ENCODE results near the gene STIP1.

STIP1 gene

DNA sequence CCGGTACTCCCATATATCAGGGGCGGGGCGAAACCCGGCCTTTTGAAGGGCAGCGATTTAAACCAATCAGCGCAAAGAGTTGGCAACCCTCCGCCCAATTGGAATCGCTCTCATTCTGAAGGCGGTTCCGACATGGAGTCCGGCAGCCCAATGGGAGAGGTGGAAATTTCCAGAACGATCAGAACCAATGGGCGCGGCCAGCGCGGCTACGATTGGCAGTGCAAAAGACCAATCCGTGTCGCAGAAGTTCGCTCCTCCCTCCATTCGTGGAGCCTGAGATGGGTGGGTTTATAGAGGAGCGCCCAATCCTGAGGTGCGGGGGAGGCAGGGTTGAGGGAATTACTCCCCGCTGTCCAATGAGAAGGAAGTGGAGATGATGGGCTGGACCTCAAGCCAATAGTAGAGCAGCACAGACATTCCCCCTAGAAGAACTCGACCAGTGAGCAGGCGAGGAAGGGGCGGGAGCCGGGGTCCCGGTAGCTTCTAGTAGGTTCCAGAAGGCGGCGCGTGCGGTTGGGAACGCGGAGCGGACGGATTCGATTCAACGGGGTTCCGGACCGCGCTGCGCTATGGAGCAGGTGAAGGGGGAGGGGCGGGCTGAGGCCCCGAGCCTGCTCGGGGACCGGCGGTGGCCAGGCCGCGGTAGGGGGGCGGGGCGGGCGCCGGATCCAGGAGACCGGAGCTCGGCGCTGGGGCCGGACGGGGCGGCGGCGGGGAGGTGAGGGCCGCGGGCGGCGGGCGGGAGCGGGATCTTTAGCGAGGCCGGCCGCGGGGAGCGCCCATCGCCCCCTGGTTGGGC lies at the start of gene STIP1:
Gene STIP1, plus strand, starts transcription at position 479 of the 799 bp plus-strand sequence. Its CDS starts 91 bp downstream, at position 570.
- TF ChIP-seq POLR2A (IDR thresholded peaks at IDR 0.05; ENCODE audit: low read length) (peak; percentile 83), GATA1 (IDR thresholded peaks at IDR 0.05; ENCODE audit: low read depth, low read length) (no peak)
- DNase-seq = peak; percentile 100

DNA sequence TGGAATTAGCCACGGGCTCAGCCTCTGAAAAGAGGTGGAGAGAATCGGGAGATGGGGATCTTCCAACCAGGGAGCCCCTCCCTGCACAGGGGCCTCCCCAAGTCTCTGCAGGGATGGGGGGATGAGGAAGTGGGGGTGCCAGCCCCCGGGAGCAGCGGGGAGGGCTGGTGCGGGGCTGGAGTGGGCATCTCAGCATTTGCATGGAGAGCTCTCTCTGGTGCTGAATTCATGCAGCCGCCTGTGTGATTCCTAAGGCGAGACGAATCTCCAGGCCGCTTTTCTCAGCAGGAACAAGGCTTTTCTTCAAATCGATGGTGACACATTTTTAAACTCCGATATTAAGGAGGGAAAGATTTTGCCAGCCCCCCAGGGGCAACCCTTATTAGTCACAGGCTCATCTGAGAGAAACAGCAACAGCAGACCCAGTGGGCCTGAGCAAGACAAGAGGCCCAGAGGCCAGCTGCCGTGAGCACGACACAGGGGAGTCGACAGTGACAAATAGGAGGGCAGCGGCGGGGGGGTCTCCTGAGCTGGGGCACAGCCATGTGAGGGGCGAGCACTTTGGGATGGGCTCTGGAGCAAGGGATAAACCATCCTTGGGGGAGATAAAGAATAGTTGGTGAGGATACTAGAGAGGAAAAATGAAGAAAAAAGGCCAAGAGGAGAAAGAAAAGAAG lies 49.1 kb upstream of the STIP1 start:
- TF ChIP-seq POLR2A (IDR thresholded peaks at IDR 0.05; ENCODE audit: low read length) = no peak
- TF ChIP-seq GATA1 (IDR thresholded peaks at IDR 0.05; ENCODE audit: low read depth, low read length) = no peak
- DNase-seq = no peak

DNA sequence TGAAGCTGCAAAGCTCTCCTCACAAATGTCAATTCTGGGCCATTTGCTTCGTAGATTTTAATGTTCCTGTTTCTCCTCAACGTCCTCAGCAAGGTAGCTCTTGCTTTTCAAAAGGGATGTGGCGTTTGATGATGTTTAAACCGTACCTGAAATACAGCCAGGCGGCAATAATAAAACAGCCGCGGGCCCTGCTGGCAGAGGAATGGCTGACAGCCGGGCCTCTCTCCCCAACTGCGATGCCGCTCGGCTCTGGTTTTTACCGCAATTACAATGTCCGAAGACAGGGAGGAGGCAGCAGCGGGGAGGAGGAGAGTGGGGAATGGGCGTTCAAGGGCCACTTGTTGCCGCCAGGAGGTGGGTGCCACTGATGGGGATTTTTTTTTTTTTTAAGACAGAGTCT lies 47.6 kb upstream of the STIP1 start:
- TF ChIP-seq GATA1 (IDR thresholded peaks at IDR 0.05; ENCODE audit: low read depth, low read length) (no peak), POLR2A (IDR thresholded peaks at IDR 0.05; ENCODE audit: low read length) (no peak)

DNA sequence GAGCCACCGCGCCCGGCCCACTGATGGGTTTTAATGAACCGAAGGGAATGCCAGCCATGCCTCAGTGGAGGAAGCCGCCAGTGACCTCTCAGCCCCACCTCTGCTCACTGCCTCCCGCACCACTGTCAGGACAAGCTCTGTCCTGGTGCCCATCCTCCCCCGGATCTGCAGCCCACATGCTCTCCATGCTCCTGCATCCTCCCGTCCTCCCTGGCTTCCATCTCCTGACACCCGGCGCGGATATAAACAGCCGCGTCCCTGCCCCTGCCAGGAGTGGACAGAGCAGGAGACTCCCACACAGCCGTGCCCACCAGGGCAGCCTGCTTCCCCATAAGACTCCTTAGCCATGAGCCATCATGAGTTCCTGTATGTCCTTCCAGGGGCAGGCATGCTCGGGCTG lies 46.9 kb upstream of the STIP1 start:
- TF ChIP-seq GATA1 (IDR thresholded peaks at IDR 0.05; ENCODE audit: low read depth, low read length) (no peak), POLR2A (IDR thresholded peaks at IDR 0.05; ENCODE audit: low read length) (no peak)
- DNase-seq = no peak

More for the DNA sequence above, 47.6 kb upstream of the STIP1 start:
- no peak for DNase-seq

DNA sequence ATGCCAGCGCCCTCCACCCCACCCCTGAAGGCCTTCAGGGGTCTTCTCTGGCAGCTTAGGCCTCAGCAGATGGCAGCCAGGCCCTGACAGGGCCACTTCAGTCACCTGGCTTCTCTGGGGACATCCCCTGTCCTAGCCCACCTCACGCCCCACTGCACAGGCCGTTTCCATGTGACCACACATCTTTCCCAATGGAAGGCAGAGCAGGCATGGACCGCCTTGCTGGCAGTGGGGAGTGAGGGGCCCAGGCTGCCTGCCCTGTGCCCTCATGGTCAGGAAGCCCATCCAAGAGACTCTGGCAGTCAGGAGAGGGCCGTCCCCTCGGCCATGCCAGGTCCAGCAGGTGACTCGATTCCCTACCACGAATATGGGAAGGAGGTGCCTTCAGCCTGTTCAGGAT lies 45.9 kb upstream of the STIP1 start:
- TF ChIP-seq POLR2A (IDR thresholded peaks at IDR 0.05; ENCODE audit: low read length) (no peak), GATA1 (IDR thresholded peaks at IDR 0.05; ENCODE audit: low read depth, low read length) (no peak)
- no peak for DNase-seq

DNA sequence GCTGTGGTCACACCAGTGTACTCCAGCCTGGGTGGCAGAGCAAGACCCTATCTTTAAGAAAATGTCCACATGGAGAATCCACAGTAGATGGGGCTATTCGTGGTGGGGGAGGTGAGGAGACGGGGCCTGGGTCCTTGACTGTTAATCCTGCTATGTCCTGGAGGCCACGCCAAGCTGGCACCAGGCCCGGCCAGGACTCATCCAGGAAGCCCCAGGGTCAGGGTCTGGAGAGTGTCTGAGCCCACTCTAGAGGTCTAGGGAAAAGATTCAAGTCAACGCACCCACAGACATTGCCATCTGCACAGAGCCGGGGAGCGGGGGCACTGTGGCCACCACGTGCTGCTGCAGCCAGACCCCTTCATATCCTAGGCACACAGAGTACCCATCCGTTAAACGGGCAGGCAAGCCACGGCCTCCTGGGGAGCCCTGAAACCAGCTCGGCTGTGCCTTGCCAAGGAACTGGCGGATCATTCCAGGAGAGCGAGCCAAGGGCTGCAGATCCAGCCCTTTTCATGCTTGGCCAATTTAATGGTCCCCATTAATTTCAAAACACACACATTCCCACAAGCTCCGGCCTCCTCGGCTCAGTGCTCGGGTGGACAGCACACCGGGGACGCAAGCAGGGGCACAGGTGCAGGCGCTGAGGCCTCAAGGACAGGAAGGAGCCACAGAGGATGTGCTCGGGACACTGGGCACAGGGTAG lies 44.7 kb upstream of the STIP1 start:
- no peak for DNase-seq
- no peak for TF ChIP-seq GATA1 (IDR thresholded peaks at IDR 0.05; ENCODE audit: low read depth, low read length)
- no peak for TF ChIP-seq POLR2A (IDR thresholded peaks at IDR 0.05; ENCODE audit: low read length)

DNA sequence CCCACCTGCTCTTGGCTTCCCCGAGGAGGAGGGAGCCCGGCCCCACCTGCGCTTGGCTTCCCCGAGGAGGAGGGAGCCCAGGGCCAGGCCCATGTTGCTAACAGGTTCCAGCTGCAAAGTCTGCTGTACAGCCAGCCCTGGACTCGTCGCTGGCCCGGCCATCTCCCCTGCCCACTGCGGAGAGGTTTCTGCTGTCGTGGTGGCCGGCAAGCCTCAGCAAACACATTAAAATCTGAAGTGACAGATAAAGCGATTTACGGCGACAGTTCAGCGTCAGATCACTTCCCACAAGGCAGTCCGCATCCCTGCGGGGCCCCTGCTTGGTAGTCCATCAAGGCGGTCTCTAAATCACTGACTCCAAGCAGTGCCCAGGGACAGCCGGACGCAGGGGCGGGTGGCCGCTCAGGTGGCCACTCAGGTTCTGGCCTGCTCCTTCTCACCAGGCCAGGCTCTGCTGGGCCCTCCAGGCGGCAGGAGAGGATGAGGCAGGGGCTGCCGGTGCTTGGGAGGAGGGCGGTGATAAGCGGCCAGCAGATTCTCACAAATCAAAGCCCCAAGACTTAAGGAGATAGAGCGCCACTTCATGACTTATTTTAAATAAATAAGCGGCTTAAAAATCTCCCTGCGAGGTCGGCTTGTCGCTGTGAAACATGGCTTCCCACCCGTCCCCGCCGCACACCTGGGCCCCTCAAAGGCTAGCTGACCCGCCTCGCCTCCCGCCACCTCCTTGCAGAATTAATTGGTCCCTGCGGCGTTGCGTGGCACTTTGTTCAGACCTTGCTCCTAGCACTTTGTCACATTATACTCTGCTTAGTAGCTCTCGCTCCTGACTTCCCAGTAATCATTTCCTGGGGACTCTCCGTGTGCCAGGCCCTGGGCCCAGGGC lies 41.1 kb upstream of the STIP1 start:
- TF ChIP-seq POLR2A (IDR thresholded peaks at IDR 0.05; ENCODE audit: low read length) (no peak), GATA1 (IDR thresholded peaks at IDR 0.05; ENCODE audit: low read depth, low read length) (no peak)
- no peak for DNase-seq

DNA sequence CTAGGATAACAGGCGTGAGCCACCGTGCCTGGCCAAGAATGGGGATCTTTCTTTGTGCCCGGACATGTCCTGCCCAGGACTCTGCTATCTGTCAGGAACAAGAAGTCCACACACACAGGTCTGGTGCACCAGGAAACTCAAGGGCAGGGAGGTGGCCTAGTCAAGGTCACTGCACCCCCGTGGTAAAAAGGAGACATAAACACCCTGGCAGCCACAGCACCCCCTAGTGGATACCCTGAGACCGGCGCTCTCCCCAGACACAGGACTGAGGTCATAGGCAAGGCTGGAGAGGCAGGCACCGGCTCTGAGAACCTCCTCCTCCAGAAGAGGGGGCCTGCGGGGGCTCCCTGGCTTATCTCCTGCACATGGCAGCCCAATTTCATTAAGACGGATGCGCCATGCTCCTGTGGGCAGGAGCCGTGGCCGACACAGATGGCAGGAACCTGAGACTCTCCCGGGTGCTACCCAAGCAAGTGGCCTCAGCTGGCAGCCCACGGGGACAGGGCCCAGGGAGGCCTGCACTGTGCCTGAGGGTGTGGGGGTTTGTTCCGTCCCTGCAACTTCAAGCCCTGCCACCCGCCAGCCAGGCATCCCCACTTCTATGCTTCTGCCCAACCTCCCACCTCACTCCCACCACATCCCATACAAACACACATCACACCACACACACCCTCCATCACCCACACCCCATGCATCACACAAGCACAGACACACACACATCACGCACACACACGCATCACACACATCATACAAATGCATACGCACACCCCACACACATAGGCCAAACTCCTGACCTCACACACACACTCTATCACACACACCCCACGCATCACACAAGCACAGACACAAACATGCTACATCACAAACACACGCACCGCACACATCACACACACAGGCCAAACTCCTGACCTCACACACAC lies 39.7 kb upstream of the STIP1 start:
- TF ChIP-seq POLR2A (IDR thresholded peaks at IDR 0.05; ENCODE audit: low read length) (no peak), GATA1 (IDR thresholded peaks at IDR 0.05; ENCODE audit: low read depth, low read length) (no peak)
- peak; percentile 71 to 81 for DNase-seq

DNA sequence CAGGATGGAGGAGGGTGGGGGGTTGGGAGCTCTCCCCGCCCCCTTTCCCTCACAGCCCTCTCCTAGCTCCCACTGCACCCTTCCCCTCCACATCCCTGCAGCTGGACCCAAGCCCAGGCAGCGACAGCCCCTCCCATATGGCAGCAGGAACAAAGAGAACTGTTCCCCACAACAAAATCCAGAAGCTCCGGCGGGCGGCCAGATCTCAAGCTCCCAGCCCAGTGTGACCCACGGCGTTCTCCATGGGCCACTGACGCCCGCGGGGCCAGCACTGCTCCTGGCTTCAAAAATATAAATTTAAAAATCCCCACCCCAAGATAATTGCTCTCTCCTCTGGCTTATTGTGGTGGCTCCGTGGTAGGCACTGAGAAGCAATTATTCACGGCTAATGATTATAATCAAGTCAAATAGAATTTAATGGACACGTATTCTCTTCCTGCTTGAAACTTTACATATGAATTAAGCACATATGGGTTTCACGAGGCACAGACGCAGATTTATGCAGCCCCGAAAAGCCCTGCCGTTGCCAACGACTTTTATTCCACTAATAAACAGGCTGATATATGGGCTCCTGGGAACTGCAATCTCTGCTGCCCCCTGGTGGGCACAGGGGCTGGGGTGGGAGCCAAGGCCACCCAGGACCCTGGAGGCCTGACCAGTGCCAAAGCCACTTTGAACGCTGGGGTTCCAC lies 37.6 kb upstream of the STIP1 start:
- DNase-seq = peak; percentile 64 to 81
- TF ChIP-seq POLR2A (IDR thresholded peaks at IDR 0.05; ENCODE audit: low read length) (no peak), GATA1 (IDR thresholded peaks at IDR 0.05; ENCODE audit: low read depth, low read length) (no peak)

DNA sequence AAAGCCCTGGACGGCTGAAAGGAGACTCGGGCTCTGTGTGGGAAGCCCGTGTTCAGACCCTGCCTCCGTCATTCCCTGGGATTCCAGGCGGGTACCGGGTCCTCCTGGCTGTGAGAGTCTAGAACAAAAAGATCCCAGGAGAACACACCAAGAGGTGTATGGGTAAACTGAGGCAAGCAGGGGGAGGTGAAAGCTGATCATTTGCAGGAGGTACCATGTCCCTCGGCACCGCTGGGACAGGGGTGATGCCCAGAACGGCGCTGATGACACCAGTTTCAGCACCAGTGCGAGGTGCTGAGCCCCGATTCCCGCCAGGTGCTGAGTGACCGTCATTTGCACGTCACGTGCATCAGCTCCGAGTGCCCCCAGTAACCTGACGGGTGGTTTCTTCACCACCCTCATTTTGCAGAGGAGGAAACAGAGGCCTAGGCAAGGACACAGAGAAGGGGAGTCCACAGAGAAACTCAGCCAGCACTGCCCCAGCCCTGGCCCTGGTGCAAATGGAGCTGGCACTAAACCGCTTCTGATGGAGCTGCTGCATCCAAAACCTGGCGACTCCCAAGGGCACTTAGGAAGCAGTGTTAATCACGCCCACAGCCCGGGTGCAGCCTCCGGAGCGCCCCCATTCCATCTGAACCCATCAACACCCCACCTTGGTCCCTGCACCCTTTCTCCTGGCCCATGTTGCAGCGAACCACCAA lies 36.9 kb upstream of the STIP1 start:
- no peak for DNase-seq
- no peak for TF ChIP-seq GATA1 (IDR thresholded peaks at IDR 0.05; ENCODE audit: low read depth, low read length)
- TF ChIP-seq POLR2A (IDR thresholded peaks at IDR 0.05; ENCODE audit: low read length) = no peak

DNA sequence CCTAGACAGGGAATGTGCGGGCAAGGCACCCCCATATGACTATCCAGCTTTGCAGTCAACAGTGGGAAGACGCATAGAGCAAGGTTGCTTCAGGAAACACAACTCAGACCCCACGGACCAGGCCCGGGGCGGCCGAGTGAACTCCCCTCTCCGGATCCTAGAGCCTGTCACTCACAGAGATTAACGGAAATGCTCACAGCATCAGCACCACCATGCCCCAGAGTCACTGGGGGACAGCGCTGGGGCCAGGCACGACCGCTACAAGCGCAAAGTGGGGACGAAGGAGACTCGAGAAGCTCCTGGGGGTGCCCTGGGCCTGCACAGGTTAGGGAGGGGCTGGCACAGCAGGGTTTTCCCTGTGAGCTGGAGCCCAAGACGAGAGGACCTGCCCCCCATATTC lies 35.9 kb upstream of the STIP1 start:
- DNase-seq = no peak
- TF ChIP-seq POLR2A (IDR thresholded peaks at IDR 0.05; ENCODE audit: low read length) (no peak), GATA1 (IDR thresholded peaks at IDR 0.05; ENCODE audit: low read depth, low read length) (no peak)

Measured in erythroblast (primary cell).